RWPE2 (cell line): ENCODE data around the gene PIGBOS1.
A peak's percentile ranks its signal among the peaks of the same experiment; 100 is the strongest.
"Not testable (repeated sequence)": the region's sequence is repeated elsewhere in the genome, so short reads cannot be mapped to it uniquely, and the experiment has no call there.

Experiments used
- ATAC-seq: fragments of 200-7000 bp; cut with Tn5 transposase; 3 replicates; pipeline ENCODE4 v1.9.1; 2021; ENCODE audit warnings: low read depth
- DNase-seq: peaks from one replicate; pipeline ENCODE4 v3.0.0-alpha.2; 2020; ENCODE audit warnings: low spot score
- H3K27ac ChIP-seq: fragments of 450-650 bp; 2 replicates; pipeline ENCODE4 v1.5.1; 2017; ENCODE audit warnings: mild to moderate bottlenecking; ENCODE audit not compliant: poor library complexity, severe bottlenecking
- H3K27me3 ChIP-seq: fragments of 250-450 bp; sonication (Bioruptor Pico); 2 replicates; pipeline ENCODE4 v1.5.1; 2021; ENCODE audit warnings: mild to moderate bottlenecking, moderate library complexity; ENCODE audit not compliant: insufficient read depth, poor library complexity, severe bottlenecking
- H3K36me3 ChIP-seq: fragments of 250-450 bp; sonication (Bioruptor Pico); 2 replicates; pipeline ENCODE4 v1.5.1; 2020; ENCODE audit warnings: low read depth, mild to moderate bottlenecking, moderate library complexity
- H3K4me1 ChIP-seq: fragments of 250-450 bp; sonication (Bioruptor Pico); 2 replicates; pipeline ENCODE4 v1.5.1; 2021; ENCODE audit warnings: mild to moderate bottlenecking, moderate library complexity; ENCODE audit not compliant: insufficient read depth, poor library complexity, severe bottlenecking
- H3K4me3 ChIP-seq: fragments of 250-450 bp; sonication (Bioruptor Pico); 2 replicates; pipeline ENCODE4 v1.5.1; 2021; ENCODE audit warnings: mild to moderate bottlenecking, moderate library complexity; ENCODE audit not compliant: severe bottlenecking
- H3K9me3 ChIP-seq: fragments of 250-450 bp; sonication (Bioruptor Pico); 2 replicates; pipeline ENCODE4 v1.5.1; 2021; ENCODE audit warnings: mild to moderate bottlenecking, moderate library complexity; ENCODE audit not compliant: severe bottlenecking
- TF ChIP-seq, protein P1 (sequence below): fragments of 450-650 bp; IDR thresholded peaks from one replicate; pipeline ENCODE4 v1.5.1; 2017; ENCODE audit warnings: mild to moderate bottlenecking, moderate library complexity; ENCODE audit not compliant: poor library complexity, severe bottlenecking

Gene PIGBOS1

DNA sequence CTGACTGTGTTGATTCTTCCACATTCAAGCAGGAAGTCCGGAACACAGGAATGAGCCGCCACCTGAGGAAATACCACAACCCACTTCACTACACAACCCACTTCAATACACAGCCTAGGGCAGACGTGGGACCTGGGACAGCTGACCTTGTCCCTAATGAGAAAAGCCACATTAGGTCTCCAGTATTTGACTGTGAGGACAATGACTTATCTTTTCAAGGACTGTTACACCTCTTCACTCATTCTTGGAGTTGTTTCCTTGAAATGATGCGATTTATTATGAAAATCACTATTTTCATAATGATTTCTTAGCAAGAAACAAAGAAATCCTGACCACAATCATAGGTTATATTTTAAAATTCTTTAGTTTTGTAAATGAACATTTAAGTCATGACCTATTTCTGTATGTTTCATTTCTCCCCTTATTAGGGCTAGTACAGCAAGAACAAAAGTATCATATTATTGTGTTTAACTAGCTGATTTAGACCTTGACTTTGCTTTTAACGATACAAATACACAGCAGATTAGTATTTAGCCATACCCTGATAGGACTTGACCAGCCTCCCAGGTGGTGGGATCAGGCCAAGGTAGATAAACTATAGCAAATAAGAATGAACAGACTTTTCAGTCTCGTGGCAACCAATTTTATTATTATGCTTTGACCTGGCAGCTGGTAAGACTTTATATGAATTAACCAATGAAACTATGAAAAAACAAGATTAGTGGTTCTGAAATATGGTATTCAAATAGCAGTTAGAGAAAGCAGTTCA, 35.4 kb downstream of the PIGBOS1 start:
- H3K36me3 ChIP-seq: no peaks in the 10 kb centered on the region
- no peaks in the 10 kb centered on the region for H3K27me3 ChIP-seq
- TF ChIP-seq, protein P1, sequence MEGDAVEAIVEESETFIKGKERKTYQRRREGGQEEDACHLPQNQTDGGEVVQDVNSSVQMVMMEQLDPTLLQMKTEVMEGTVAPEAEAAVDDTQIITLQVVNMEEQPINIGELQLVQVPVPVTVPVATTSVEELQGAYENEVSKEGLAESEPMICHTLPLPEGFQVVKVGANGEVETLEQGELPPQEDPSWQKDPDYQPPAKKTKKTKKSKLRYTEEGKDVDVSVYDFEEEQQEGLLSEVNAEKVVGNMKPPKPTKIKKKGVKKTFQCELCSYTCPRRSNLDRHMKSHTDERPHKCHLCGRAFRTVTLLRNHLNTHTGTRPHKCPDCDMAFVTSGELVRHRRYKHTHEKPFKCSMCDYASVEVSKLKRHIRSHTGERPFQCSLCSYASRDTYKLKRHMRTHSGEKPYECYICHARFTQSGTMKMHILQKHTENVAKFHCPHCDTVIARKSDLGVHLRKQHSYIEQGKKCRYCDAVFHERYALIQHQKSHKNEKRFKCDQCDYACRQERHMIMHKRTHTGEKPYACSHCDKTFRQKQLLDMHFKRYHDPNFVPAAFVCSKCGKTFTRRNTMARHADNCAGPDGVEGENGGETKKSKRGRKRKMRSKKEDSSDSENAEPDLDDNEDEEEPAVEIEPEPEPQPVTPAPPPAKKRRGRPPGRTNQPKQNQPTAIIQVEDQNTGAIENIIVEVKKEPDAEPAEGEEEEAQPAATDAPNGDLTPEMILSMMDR: no peak
- peaks cover 19% of the 10 kb centered on the region for H3K4me1 ChIP-seq
- ATAC-seq (no peak), DNase-seq (no peak)
- no peak overlapping the region for H3K4me3 ChIP-seq
- no peak overlapping the region for H3K27ac ChIP-seq
- H3K9me3 ChIP-seq: no peaks in the 10 kb centered on the region

DNA sequence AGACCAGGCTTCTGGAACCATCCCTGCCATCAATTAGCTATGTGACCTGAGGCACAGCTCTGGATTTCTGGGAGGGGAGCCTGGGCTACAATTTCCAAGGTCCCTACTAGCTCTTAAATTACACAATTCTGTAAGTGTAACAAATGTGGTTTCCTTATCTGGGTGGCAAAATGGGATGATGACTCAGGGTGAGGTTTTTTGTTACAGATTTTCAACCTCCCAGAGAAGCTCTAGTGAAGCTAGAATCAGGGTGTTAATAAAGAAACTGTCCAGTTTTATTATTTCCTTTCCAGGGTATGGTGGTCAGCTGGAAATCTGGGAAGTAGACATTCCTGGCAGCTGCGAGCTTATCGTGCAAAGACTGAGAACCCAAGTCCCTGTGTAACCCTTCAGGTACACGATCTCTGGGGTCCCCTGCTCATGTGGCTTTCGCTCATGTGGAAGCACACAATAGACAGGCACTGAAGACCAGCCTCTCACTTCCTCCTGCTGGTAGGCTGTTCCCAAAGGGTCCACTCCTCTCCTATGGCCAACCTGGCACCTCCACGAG, 36.6 kb downstream of the PIGBOS1 start:
- peak; percentile 63 for ATAC-seq
- H3K4me1 ChIP-seq: peaks cover 19% of the 10 kb centered on the region
- TF ChIP-seq, protein P1: no peak

DNA sequence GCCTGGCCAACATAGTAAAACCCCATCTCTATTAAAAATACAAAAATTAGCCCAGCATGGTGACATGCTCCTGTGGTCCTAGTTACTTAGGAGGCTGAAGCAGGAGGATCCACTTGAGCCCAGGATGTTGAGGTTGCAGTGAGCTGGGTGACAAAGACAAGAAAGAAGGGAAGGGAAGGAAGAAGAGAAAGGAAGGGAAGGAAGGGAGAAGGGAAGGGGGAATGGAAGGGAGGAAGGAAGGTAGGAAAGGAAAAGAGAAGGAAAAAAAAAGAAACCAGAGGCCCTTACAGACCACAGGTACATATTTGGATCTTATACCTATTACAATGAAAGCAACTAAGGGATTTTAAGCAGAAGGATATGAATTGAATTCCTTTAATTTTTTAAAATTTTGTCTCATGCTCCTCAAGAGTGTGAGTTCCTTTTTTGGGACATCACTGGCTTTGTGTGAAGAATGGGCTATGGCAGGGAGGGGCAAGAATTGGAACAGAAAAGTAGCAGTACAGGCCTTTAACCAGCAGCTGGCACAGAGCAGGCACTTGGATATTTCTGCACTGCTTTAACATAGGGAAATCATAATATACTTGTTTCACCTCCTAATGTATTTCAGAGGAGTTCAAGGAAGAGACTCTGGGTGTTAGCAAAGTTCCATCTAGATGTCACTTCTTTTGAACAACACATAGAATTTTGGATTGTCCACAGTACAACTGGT, 37.2 kb downstream of the PIGBOS1 start:
- Histone ChIP-seq H3K36me3 (no peaks in the 10 kb centered on the region; the same call in 1 of the 2 replicates), H3K27me3 (no peaks in the 10 kb centered on the region), H3K27ac (no peak overlapping the region), H3K4me1 (peaks cover 19% of the 10 kb centered on the region), H3K9me3 (no peaks in the 10 kb centered on the region), H3K4me3 (no peak overlapping the region)
- ATAC-seq (no peak), DNase-seq (no peak)
- TF ChIP-seq, protein P1: no peak

More for the DNA sequence above, 36.6 kb downstream of the PIGBOS1 start:
- no peak for DNase-seq
- no peaks in the 10 kb centered on the region for H3K9me3 ChIP-seq
- no peak overlapping the region for H3K4me3 ChIP-seq
- H3K27ac ChIP-seq: no peak overlapping the region
- no peaks in the 10 kb centered on the region for H3K27me3 ChIP-seq
- no peaks in the 10 kb centered on the region; the same call in 1 of the 2 replicates for H3K36me3 ChIP-seq

DNA sequence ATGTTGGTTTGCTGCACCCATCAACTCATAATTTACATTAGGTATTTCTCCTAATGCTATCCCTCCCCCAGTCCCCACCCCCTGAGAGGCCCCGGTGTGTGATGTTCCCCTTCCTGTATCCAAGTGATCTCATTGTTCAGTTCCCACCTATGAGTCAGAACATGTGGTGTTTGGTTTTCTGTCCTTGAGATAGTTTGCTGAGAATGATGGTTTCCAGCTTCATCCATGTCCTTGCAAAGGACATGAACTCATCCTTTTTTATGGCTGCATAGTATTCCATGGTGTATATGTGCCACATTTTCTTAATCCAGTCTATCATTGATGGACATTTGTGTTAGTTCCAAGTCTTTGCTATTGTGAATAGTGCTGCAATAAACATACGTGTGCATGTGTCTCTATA, 38.3 kb downstream of the PIGBOS1 start:
- DNase-seq, H3K36me3 ChIP-seq, H3K9me3 ChIP-seq, H3K4me3 ChIP-seq, H3K27me3 ChIP-seq, H3K27ac ChIP-seq, ATAC-seq: not testable (repeated sequence)
- peaks cover 19% of the 10 kb centered on the region for H3K4me1 ChIP-seq

DNA sequence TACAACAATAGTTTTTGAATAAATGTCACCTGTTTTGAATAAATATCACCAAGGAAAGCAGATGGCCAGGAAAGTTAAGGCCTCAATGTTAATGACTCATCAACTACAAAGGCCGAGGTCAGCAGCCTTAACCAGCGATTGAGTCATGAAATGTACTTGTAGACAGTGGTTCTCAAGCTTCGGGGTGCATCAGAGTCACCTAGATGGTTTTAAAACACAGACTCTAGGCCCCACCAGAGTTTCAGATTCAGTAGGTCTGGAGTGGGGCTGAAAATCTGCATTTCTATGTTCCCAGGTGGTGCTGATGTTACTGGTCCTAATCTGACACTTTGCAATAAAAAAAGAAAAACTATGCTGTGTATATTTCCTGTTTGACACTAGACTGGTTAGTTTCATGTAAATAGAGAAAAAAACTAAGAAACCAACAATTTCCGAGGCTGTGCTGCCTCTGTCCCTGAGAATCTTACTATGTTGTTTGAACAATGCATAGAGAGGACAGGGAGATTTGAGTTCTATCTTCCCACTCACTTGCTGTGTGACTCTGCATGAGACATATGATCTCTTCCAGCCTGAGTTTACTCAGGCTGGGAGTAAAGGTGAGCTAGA, 39.1 kb downstream of the PIGBOS1 start:
- H3K36me3 ChIP-seq: no peaks in the 10 kb centered on the region; the same call in 1 of the 2 replicates
- H3K9me3 ChIP-seq: no peaks in the 10 kb centered on the region
- H3K27me3 ChIP-seq: no peaks in the 10 kb centered on the region
- TF ChIP-seq, protein P1: no peak
- H3K4me3 ChIP-seq: no peak overlapping the region
- H3K27ac ChIP-seq: peak overlapping the region; percentile 28
- ATAC-seq (peak; percentile 88), DNase-seq (no peak)
- peaks cover 19% of the 10 kb centered on the region for H3K4me1 ChIP-seq
